Breast epithelium (tissue), 3 donors: Measurements from ENCODE around the gene SERPINA1.

ENCODE experiments used
- POLR2AphosphoS5 ChIP-seq, 3 donors: sonication (generic); formaldehyde crosslinking; IDR thresholded peaks; one replicate each; pipeline ENCODE4 v1.6.1; 2017; ENCODE audit warnings: antibody characterized with exemption in 3 of 3
- TF ChIP-seq, protein P1 (sequence below), 3 donors: fragments of 450-650 bp; IDR thresholded peaks; one replicate each; pipeline ENCODE4 v1.5.1; 2016 to 2017; ENCODE audit warnings: antibody characterized with exemption in 3 of 3, mild to moderate bottlenecking in 3 of 3, moderate library complexity in 3 of 3

DNA sequence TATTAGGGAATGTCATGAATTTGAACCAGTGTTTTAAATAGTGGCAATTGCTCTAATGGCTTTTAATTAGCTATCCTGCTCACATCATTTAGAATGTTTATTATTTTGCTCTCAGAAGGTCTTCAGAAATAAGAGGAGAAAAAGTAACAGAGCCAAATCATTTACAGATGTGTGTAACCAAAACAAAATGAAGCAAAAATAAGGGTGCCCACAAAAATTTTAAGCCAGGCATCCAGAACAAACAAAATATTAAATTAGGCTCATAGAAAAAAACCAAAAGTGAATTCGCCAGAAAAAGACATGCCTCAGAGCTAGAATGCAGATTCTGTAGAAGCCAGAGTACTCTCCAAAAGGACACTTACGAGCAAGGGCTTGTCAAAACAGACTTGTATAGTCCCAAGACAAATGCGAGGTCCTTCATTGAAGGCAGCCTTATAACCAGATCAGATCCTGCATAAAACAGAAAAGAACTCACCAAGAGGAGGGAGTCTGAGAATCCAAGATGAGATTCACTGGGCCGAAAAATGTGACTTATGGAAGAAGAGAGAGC is 20.2 kb upstream of the SERPINA1 start:
- TF ChIP-seq, protein P1, sequence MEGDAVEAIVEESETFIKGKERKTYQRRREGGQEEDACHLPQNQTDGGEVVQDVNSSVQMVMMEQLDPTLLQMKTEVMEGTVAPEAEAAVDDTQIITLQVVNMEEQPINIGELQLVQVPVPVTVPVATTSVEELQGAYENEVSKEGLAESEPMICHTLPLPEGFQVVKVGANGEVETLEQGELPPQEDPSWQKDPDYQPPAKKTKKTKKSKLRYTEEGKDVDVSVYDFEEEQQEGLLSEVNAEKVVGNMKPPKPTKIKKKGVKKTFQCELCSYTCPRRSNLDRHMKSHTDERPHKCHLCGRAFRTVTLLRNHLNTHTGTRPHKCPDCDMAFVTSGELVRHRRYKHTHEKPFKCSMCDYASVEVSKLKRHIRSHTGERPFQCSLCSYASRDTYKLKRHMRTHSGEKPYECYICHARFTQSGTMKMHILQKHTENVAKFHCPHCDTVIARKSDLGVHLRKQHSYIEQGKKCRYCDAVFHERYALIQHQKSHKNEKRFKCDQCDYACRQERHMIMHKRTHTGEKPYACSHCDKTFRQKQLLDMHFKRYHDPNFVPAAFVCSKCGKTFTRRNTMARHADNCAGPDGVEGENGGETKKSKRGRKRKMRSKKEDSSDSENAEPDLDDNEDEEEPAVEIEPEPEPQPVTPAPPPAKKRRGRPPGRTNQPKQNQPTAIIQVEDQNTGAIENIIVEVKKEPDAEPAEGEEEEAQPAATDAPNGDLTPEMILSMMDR (IDR thresholded peaks at IDR 0.05) = no peak
- TF ChIP-seq POLR2AphosphoS5 (IDR thresholded peaks at IDR 0.05) = no peak
